GM23338 (cell line): ENCODE data around the gene RBMS2.
A peak's percentile ranks its signal among the peaks of the same experiment; 100 is the strongest.

Experiments
- CREB1 ChIP-seq: fragments of 250-450 bp; sonication (Bioruptor Pico); IDR thresholded peaks from 2 replicates; pipeline ENCODE4 v1.5.0; 2020; ENCODE audit warnings: low read depth, mild to moderate bottlenecking, moderate library complexity
- CTCF ChIP-seq, 2 experiments: fragments of 200-600 bp in 1 of 2; sonication (generic) in 1 of 2; conservative IDR thresholded peaks; 2 replicates each; pipeline versions ENCODE4 v1.5.1 to v1.6.1; 2016 to 2017; ENCODE audit warnings: antibody characterized with exemption in 2 of 2, low read depth in 2 of 2, mild to moderate bottlenecking in 2 of 2, moderate library complexity in 1 of 2
- EZH2 ChIP-seq: fragments of 200-600 bp; sonication (generic); IDR thresholded peaks from one replicate; pipeline ENCODE4 v1.8.0; 2017; ENCODE audit warnings: antibody characterized with exemption, mild to moderate bottlenecking, low read depth; ENCODE audit not compliant: unreplicated experiment
- EZH2phosphoT487 ChIP-seq: fragments of 200-600 bp; sonication (generic); IDR thresholded peaks from one replicate; pipeline ENCODE4 v1.8.1; 2018; ENCODE audit warnings: antibody characterized with exemption; ENCODE audit not compliant: unreplicated experiment
- JUNB ChIP-seq: IDR thresholded peaks from one replicate; pipeline ENCODE4 v1.6.1; 2016; ENCODE audit warnings: antibody characterized with exemption; ENCODE audit not compliant: unreplicated experiment
- NANOG ChIP-seq: IDR thresholded peaks from 2 replicates; pipeline ENCODE4 v1.6.1; 2016; ENCODE audit warnings: antibody characterized with exemption, borderline replicate concordance
- POLR2AphosphoS5 ChIP-seq: IDR thresholded peaks from 2 replicates; pipeline ENCODE4 v1.6.1; 2016; ENCODE audit warnings: antibody characterized with exemption, low read depth
- REST ChIP-seq: IDR thresholded peaks from one replicate; pipeline ENCODE4 v1.6.1; 2018; ENCODE audit warnings: antibody characterized with exemption; ENCODE audit not compliant: unreplicated experiment
- ZNF114 ChIP-seq: fragments of 250-450 bp; sonication (Bioruptor Pico); IDR thresholded peaks from 2 replicates; pipeline ENCODE4 v1.5.0; 2020; ENCODE audit warnings: mild to moderate bottlenecking, moderate library complexity

DNA sequence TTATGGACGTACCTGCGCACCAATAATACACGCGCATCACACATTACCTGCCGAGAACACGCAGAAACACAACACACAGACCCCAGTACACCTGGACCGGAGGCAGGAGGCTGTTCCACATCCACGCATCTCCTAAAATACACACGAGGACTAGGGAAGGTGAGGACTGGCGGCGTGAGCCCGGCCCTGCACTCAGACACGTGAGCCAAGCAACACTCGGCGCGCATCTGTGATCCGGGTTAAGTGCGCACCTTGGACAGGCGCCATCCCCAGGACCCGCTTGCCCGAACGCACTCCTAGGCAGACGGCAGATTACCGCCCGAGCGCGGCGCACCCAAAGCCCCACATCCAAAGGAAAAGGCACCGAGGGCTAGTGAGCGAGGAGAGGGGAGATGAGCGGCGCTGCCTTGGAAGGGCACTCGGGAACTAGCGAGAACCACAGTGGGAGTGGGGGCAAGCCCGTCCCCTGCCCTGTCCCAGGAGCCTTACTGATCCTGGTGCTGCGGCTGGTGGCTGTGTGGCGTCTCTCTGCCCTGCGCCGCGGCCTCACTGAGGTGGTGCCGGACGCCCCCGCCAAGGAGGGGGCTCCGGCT lies 34.1 kb upstream of the RBMS2 start:
- no peak for TF ChIP-seq CTCF (conservative IDR thresholded peaks at IDR 0.05; ENCODE audit: low read depth in 2 of 2)
- TF ChIP-seq POLR2AphosphoS5 = no peak
- no peak for TF ChIP-seq ZNF114
- peak; percentile 38 for TF ChIP-seq EZH2
- no peak for TF ChIP-seq NANOG
- TF ChIP-seq JUNB = no peak
- peak; percentile 50 for TF ChIP-seq REST
- TF ChIP-seq EZH2phosphoT487 = no peak
- TF ChIP-seq CREB1 = peak; percentile 52
